ENCODE results near the gene CYP26B1. TPM values are rescaled to one million over a fixed set of nuclear protein-coding genes. Genes with fewer than 3 reads are reported as not detected.
"Not testable (repeated sequence)": the region's sequence is repeated elsewhere in the genome, so short reads cannot be mapped to it uniquely, and the experiment has no call there.

CYP26B1 gene
- total RNA-seq, 1 experiment from 2014 or later: 3.9 TPM

DNA sequence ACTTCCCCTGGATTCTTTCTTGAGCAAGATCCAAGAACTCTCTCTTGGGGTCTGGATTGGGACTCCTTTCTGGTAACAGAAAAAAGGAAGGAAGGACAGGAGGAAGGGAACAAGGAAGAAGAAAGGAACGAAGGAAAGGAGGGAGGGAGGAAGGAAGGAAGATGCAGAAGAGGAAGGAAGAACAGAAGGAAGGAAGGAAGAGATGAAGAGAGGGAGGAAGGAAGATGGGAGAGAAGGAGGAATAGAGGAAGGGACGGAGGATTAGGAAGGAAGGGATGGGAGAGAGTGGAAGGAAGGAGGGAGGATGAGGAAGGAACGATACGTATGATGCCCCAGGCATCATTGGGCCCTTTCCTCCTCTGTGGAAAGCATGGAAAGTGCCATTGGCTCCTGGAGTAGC lies 58.6 kb downstream of the CYP26B1 start:
- no TSS peak for BruUV-seq (replicated peaks)
- no peak for DNase-seq
- ChIA-PET CTCF (no interaction called here), POLR2A (ENCODE audit: unreplicated experiment) (no interaction called here)
- no peaks in the 10 kb centered on the region for H3K4me1 ChIP-seq (ENCODE audit: insufficient read depth, low read length)
- ATAC-seq: no peak
- no peak overlapping the region for H3K27ac ChIP-seq (ENCODE audit: low read length)
- no peak overlapping the region for H3K4me2 ChIP-seq (ENCODE audit: low read length)
- no peak overlapping the region for H2AFZ ChIP-seq (ENCODE audit: low read length)
- no peaks in the 10 kb centered on the region for H3K36me3 ChIP-seq (ENCODE audit: low read depth, low read length)
- H3K4me3 ChIP-seq (ENCODE audit: low read length): no peak overlapping the region
- no peaks in the 10 kb centered on the region for H4K20me1 ChIP-seq (ENCODE audit: low read length)
- no peak overlapping the region for H3K9ac ChIP-seq (ENCODE audit: low read length)
- no peaks in the 10 kb centered on the region for H3K9me3 ChIP-seq (ENCODE audit: low read length)
- H3K9me2 ChIP-seq (replicated peaks; ENCODE audit: low read length): no peaks in the 10 kb centered on the region
- no peak for TF ChIP-seq EZH2phosphoT487 (IDR thresholded peaks at IDR 0.05; ENCODE audit: borderline replicate concordance, low read length)
- no peak for TF ChIP-seq CTCF (conservative IDR thresholded peaks at IDR 0.05; ENCODE audit: low read depth, low read length)
- no peak for TF ChIP-seq EZH2 (IDR thresholded peaks at IDR 0.05; ENCODE audit: low read length, unreplicated experiment)
- intact Hi-C loops (cut with micrococcal nuclease): no loop called here
- H3K27me3 ChIP-seq (ENCODE audit: low read length): no peaks in the 10 kb centered on the region
- no peaks in the 10 kb centered on the region for H3K79me2 ChIP-seq (ENCODE audit: low read length)
- H3F3A ChIP-seq (ENCODE audit: low read length, unreplicated experiment): no peaks in the 10 kb centered on the region

- ATAC-seq; H3K27ac ChIP-seq (ENCODE audit: low read length); H3K79me2 ChIP-seq (ENCODE audit: low read length); DNase-seq; H3K9me3 ChIP-seq (ENCODE audit: low read length); intact Hi-C loops (cut with micrococcal nuclease); H3K4me1 ChIP-seq (ENCODE audit: insufficient read depth, low read length); H3K9me2 ChIP-seq (replicated peaks; ENCODE audit: low read length); H2AFZ ChIP-seq (ENCODE audit: low read length); H3F3A ChIP-seq (ENCODE audit: low read length, unreplicated experiment); CTCF ChIA-PET; H3K36me3 ChIP-seq (ENCODE audit: low read depth, low read length); H3K27me3 ChIP-seq (ENCODE audit: low read length); POLR2A ChIA-PET (ENCODE audit: unreplicated experiment); H3K4me2 ChIP-seq (ENCODE audit: low read length); H3K4me3 ChIP-seq (ENCODE audit: low read length); H3K9ac ChIP-seq (ENCODE audit: low read length); BruUV-seq (replicated peaks); H4K20me1 ChIP-seq (ENCODE audit: low read length): not testable (repeated sequence)
Measured at GRCh38 chr2:72086871-72087633, 60.6 kb downstream of the CYP26B1 start.

DNA sequence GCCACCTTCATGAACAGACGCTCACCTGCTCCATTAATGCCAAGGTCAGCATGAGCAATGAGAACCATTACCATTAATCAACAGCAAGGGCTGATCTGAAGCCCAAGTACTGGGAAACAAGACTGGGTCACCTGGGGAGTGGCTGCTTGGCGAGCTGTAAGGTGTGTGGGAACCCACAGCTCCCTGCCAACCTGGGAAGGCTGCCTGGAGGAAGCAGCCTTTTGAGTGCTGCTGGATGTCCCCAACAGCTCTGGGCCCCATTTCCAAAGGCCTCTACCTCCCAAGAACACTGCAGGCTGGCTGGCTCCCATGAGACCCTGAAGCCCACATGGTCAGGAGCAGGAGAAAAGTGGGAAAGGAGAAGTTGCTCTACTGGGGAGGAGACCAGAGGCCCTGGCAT lies 62.1 kb downstream of the CYP26B1 start:
- H3K4me3 ChIP-seq (ENCODE audit: low read length): no peak overlapping the region
- H3K4me2 ChIP-seq (ENCODE audit: low read length): no peak overlapping the region
- H3K27ac ChIP-seq (ENCODE audit: low read length): no peak overlapping the region
- intact Hi-C loops (cut with micrococcal nuclease): no loop called here
- no peaks in the 10 kb centered on the region for H3K9me2 ChIP-seq (replicated peaks; ENCODE audit: low read length)
- no peaks in the 10 kb centered on the region for H4K20me1 ChIP-seq (ENCODE audit: low read length)
- H3K9ac ChIP-seq (ENCODE audit: low read length): no peak overlapping the region
- no peak for TF ChIP-seq EZH2phosphoT487 (IDR thresholded peaks at IDR 0.05; ENCODE audit: borderline replicate concordance, low read length)
- TF ChIP-seq CTCF (conservative IDR thresholded peaks at IDR 0.05; ENCODE audit: low read depth, low read length): no peak
- no peak for TF ChIP-seq EZH2 (IDR thresholded peaks at IDR 0.05; ENCODE audit: low read length, unreplicated experiment)
- H3K9me3 ChIP-seq (ENCODE audit: low read length): no peaks in the 10 kb centered on the region
- no peak for DNase-seq
- ChIA-PET POLR2A (ENCODE audit: unreplicated experiment) (no interaction called here), CTCF (no interaction called here)
- BruUV-seq (replicated peaks): no TSS peak
- no peaks in the 10 kb centered on the region for H3K79me2 ChIP-seq (ENCODE audit: low read length)
- no peaks in the 10 kb centered on the region for H3K27me3 ChIP-seq (ENCODE audit: low read length)
- no peak for ATAC-seq
- no peaks in the 10 kb centered on the region for H3K4me1 ChIP-seq (ENCODE audit: insufficient read depth, low read length)
- no peak overlapping the region for H2AFZ ChIP-seq (ENCODE audit: low read length)
- no peaks in the 10 kb centered on the region for H3K36me3 ChIP-seq (ENCODE audit: low read depth, low read length)
- H3F3A ChIP-seq (ENCODE audit: low read length, unreplicated experiment): no peaks in the 10 kb centered on the region

Measured in PC-3 (cell line).